OCI-LY3 (cell line): ENCODE results near the gene TSPYL1.

Experiments
- CTCF ChIP-seq: fragments of 200-600, 300-600 bp; sonication (generic); IDR thresholded peaks from 2 replicates; pipeline ENCODE4 v1.5.1; 2014; ENCODE audit warnings: antibody characterized with exemption, low read length, low read depth
- EZH2phosphoT487 ChIP-seq: fragments of 200-600 bp; shearing (Covaris generic); IDR thresholded peaks from 2 replicates; pipeline ENCODE4 v1.6.1; 2018; ENCODE audit warnings: antibody characterized with exemption, mixed run types, low read depth

DNA sequence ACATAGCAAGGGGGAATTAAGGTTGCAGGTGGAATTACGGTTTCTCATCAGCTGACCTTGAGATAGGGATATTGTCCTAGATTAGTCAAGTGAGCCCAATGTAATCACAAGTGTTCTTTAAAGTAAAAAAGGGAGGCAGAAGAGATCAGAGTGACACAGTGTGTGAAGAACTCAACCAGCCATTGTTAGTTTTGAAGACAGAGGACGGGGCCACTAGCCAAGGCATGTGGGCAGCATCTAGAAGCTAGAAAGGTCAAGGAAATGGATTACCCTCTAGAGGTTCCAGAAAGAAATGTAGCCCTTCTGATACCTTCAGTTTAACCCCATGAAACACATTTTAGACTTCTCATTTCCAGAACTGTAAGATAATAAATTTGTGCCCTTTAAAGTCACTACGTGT, 18.5 kb upstream of the TSPYL1 start:
- TF ChIP-seq CTCF (no peak), EZH2phosphoT487 (no peak)
